DOHH2 (cell line): ENCODE data around the gene TMEM123.
"Not testable (repeated sequence)": the region's sequence is repeated elsewhere in the genome, so short reads cannot be mapped to it uniquely, and the experiment has no call there.

Experiments
- H3F3A ChIP-seq: fragments of 200-600 bp; sonication (generic), shearing (Covaris generic); 2 replicates; pipeline ENCODE4 v1.6.0; 2016; ENCODE audit warnings: antibody characterized with exemption, mild to moderate bottlenecking; ENCODE audit not compliant: control insufficient read depth, insufficient read depth
- H3K27ac ChIP-seq: fragments of 200-600 bp; sonication (generic); 2 replicates; pipeline ENCODE4 v1.5.1; 2014; ENCODE audit warnings: low read depth, mild to moderate bottlenecking, low read length, moderate library complexity
- H3K27me3 ChIP-seq: fragments of 200-600 bp; sonication (generic); 2 replicates; pipeline ENCODE4 v1.6.1; 2014; ENCODE audit warnings: mild to moderate bottlenecking, low read length, mixed read lengths; ENCODE audit not compliant: control insufficient read depth
- H3K36me3 ChIP-seq: fragments of 200-600 bp; sonication (generic); 2 replicates; pipeline ENCODE4 v1.6.1; 2014; ENCODE audit warnings: mild to moderate bottlenecking, low read length, moderate library complexity, mixed read lengths; ENCODE audit not compliant: control insufficient read depth
- H3K4me1 ChIP-seq: fragments of 200-600 bp; sonication (generic); 2 replicates; pipeline ENCODE4 v1.6.1; 2014; ENCODE audit warnings: mild to moderate bottlenecking, low read length, mixed read lengths; ENCODE audit not compliant: control insufficient read depth
- H3K4me2 ChIP-seq: fragments of 200-600 bp; sonication (generic); 2 replicates; pipeline ENCODE4 v1.6.0; 2014; ENCODE audit warnings: mild to moderate bottlenecking, low read length, moderate library complexity
- H3K4me3 ChIP-seq: fragments of 200-600 bp; sonication (generic); 2 replicates; pipeline ENCODE4 v1.5.1; 2014; ENCODE audit warnings: mild to moderate bottlenecking, low read length, mixed read lengths
- H3K79me2 ChIP-seq: fragments of 200-600 bp; sonication (generic); 2 replicates; pipeline ENCODE4 v1.6.1; 2014; ENCODE audit warnings: mild to moderate bottlenecking, low read length, mixed read lengths; ENCODE audit not compliant: control insufficient read depth
- H3K9me2 ChIP-seq: fragments of 200-600 bp; sonication (generic); replicated peaks from 2 replicates; pipeline ENCODE4 v1.6.1; 2014; ENCODE audit warnings: mild to moderate bottlenecking, low read length, mixed read lengths; ENCODE audit not compliant: control insufficient read depth
- H3K9me3 ChIP-seq: fragments of 200-600 bp; sonication (generic); 2 replicates; pipeline ENCODE4 v1.6.1; 2014; ENCODE audit warnings: antibody characterized with exemption, low read length, mixed read lengths; ENCODE audit not compliant: control insufficient read depth, insufficient read depth
- H4K20me1 ChIP-seq: fragments of 200-600 bp; sonication (generic); 2 replicates; pipeline ENCODE4 v1.6.0; 2014; ENCODE audit warnings: low read depth, mild to moderate bottlenecking, antibody characterized with exemption, low read length, moderate library complexity; ENCODE audit not compliant: control insufficient read depth, insufficient read depth
- EZH2phosphoT487 ChIP-seq: fragments of 200-600 bp; sonication (generic); IDR thresholded peaks from 2 replicates; pipeline ENCODE4 v1.6.1; 2017; ENCODE audit warnings: borderline replicate concordance, mild to moderate bottlenecking, antibody characterized with exemption, low read length, moderate library complexity, mixed read lengths
- TF ChIP-seq, protein P1 (sequence below): fragments of 200-600 bp; sonication (generic); IDR thresholded peaks from one replicate; pipeline ENCODE4 v1.5.1; 2014; ENCODE audit warnings: antibody characterized with exemption, mild to moderate bottlenecking, low read depth, low read length; ENCODE audit not compliant: poor library complexity, severe bottlenecking

Gene TMEM123

DNA sequence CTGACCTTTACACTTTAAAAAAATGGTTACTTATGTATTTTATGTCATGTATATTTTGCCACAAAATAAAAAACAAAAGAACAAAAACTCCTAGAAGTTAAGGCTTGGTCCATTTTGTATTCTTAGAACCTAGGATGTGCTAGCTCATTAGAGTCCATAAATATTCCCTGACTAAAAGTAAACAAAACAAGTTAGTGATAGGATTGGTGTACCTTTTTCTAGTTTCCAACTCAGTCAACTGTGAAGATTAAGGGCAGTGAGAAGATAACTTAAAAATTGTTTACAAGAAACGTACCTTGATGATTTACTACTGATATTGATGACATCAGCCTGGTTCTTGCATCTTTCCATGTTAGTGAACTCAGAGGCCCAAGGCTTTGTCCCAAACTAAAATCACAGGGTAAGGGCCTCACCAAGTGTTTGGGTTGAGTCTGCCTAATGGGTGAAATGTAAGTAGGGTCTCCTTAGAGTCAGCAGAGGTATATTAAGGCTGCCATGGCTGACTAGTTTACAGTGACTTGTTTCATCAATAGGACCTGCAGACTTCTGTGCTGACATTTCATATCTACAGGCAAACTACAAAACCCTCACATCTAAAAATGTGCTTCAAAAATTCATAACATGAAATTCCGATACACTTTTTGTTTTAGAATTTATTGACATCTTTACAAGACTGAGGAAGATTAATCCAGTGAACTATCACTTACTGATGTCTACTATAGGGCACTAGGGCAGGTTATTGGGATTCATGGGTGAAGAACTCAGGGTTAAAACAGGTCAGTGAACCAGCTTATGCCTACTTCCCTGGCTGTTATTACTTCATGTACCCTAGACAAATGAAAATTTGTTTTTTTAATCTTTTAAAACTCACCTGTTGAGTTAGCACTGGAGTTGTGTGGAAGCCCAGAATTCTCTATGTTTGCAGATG lies 4.4 kb downstream of the TMEM123 start:
- Histone ChIP-seq H3K27ac (no peak overlapping the region), H4K20me1 (peaks cover 28% of the 10 kb centered on the region), H3K4me2 (no peak overlapping the region), H3K9me3 (0 out of 2 replicates have a peak, but pooled peaks cover 5% of the 10 kb centered on the region), H3K9me2 (no peaks in the 10 kb centered on the region), H3K36me3 (peaks cover 82% of the 10 kb centered on the region), H3K79me2 (peaks cover 93% of the 10 kb centered on the region), H3K4me1 (peaks cover 45% of the 10 kb centered on the region), H3K27me3 (no peaks in the 10 kb centered on the region), H3K4me3 (no peak overlapping the region), H3F3A (peaks cover 8% of the 10 kb centered on the region)
- no peak for TF ChIP-seq EZH2phosphoT487
- TF ChIP-seq, protein P1, sequence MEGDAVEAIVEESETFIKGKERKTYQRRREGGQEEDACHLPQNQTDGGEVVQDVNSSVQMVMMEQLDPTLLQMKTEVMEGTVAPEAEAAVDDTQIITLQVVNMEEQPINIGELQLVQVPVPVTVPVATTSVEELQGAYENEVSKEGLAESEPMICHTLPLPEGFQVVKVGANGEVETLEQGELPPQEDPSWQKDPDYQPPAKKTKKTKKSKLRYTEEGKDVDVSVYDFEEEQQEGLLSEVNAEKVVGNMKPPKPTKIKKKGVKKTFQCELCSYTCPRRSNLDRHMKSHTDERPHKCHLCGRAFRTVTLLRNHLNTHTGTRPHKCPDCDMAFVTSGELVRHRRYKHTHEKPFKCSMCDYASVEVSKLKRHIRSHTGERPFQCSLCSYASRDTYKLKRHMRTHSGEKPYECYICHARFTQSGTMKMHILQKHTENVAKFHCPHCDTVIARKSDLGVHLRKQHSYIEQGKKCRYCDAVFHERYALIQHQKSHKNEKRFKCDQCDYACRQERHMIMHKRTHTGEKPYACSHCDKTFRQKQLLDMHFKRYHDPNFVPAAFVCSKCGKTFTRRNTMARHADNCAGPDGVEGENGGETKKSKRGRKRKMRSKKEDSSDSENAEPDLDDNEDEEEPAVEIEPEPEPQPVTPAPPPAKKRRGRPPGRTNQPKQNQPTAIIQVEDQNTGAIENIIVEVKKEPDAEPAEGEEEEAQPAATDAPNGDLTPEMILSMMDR = no peak

DNA sequence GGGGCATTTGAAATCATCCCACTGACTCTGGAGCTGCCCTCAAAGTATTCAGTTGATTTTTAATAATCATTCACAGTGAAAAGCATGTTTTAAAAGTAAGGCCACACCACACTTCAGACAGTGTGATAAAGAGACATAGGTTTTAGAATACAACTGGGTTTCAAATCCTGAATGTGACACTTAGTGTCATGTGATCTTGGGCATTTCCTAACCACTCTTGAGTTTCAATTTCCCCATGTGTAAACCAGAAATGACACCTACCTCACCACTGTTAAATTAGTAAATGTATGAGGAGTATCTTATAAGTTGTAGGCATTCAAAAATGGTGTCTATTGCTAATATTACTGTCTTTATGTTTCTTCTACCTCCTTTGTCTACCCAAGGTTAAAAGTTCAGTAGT lies 5.4 kb downstream of the TMEM123 start:
- H3K27ac ChIP-seq = no peak overlapping the region
- H3K79me2 ChIP-seq = peaks cover 97% of the 10 kb centered on the region
- peaks cover 28% of the 10 kb centered on the region for H4K20me1 ChIP-seq
- H3K36me3 ChIP-seq = peaks cover 79% of the 10 kb centered on the region
- H3F3A ChIP-seq = peaks cover 4% of the 10 kb centered on the region; the same call in 1 of the 2 replicates
- H3K27me3 ChIP-seq = no peaks in the 10 kb centered on the region
- peaks cover 48% of the 10 kb centered on the region for H3K4me1 ChIP-seq
- no peak overlapping the region for H3K4me2 ChIP-seq
- H3K9me3 ChIP-seq = 0 out of 2 replicates have a peak, but pooled peaks cover 5% of the 10 kb centered on the region
- no peaks in the 10 kb centered on the region for H3K9me2 ChIP-seq
- H3K4me3 ChIP-seq = no peak overlapping the region
- no peak for TF ChIP-seq EZH2phosphoT487
- TF ChIP-seq, protein P1 = no peak

DNA sequence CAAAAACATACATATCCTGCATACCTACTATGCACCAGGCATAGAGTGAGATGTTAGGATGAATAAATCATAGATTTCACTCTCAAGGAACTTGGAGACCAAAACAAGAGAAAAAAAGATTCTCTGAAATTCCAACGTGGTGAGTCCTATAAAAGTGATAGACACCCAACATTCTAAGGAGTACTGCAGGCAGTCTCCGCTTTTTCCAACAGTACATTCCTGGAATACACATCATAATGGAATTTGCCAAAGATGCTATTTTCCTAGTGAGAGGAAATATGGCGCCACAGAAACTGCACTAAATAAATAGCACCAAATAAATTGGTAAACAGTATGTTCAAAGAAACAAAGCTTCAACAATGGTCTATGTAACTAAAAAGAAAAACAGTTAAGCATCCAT lies 6.0 kb downstream of the TMEM123 start:
- Histone ChIP-seq H3K9me3 (0 out of 2 replicates have a peak, but pooled peaks cover 5% of the 10 kb centered on the region), H3F3A (peaks cover 4% of the 10 kb centered on the region; the same call in 1 of the 2 replicates), H3K27me3 (no peaks in the 10 kb centered on the region), H3K27ac (no peak overlapping the region), H4K20me1 (peaks cover 28% of the 10 kb centered on the region), H3K36me3 (peaks cover 74% of the 10 kb centered on the region), H3K9me2 (no peaks in the 10 kb centered on the region), H3K4me1 (peaks cover 48% of the 10 kb centered on the region), H3K4me2 (no peak overlapping the region), H3K79me2 (peaks cover 97% of the 10 kb centered on the region), H3K4me3 (no peak overlapping the region)
- TF ChIP-seq, protein P1 = no peak

DNA sequence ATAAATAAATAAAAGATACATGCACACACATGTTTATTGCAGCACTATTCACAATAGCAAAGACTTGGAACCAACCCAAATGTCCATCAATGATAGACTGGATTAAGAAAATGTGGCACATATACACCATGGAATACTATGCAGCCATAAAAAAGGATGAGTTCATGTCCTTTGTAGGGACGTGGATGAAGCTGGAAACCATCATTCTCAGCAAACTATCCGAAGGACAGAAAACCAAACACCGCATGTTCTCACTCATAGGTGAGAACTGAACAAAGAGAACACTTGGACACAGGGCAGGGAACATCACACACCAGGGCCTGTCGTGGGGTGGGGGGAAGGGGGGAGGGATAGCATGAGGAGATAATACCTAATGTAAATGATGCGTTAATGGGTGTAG lies 7.9 kb downstream of the TMEM123 start:
- Histone ChIP-seq H3K36me3 (peaks cover 59% of the 10 kb centered on the region), H3K79me2 (peaks cover 96% of the 10 kb centered on the region)

DNA sequence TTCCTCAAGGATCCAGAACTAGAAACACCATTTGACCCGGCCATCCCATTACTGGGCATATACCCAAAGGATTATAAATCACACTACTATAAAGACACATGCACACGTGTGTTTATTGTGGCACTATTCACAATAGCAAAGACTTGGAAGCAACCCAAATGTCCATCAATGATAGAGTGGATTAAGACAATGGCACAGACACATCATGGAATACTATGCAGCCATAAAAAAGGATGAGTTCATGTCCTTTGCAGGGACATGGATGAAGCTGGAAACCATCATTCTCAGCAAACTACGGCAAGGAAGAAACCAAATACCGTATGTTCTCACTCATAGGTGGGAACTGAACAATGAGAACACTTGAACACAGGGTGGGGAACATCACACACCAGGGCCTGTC lies 8.4 kb downstream of the TMEM123 start:
- not testable (repeated sequence) for H3K27me3 ChIP-seq, H3K4me3 ChIP-seq, H4K20me1 ChIP-seq, H3K4me2 ChIP-seq, H3K9me2 ChIP-seq, H3K27ac ChIP-seq, H3F3A ChIP-seq, H3K9me3 ChIP-seq
- peaks cover 56% of the 10 kb centered on the region for H3K36me3 ChIP-seq
- peaks cover 94% of the 10 kb centered on the region for H3K79me2 ChIP-seq
- peaks cover 28% of the 10 kb centered on the region for H3K4me1 ChIP-seq

More for the DNA sequence above, 7.9 kb downstream of the TMEM123 start:
- Histone ChIP-seq H3K4me1 (peaks cover 34% of the 10 kb centered on the region), H4K20me1 (peaks cover 11% of the 10 kb centered on the region)
- H3K9me2 ChIP-seq, H3K27me3 ChIP-seq, H3K4me2 ChIP-seq, H3K27ac ChIP-seq, H3K4me3 ChIP-seq, H3K9me3 ChIP-seq, H3F3A ChIP-seq: not testable (repeated sequence)
